ENCODE data around the gene AUTS2.

Gene AUTS2

GRCh38 chr7:70091362-70091761 is 493.1 kb downstream of the AUTS2 start:
- WGBS (ENCODE audit: extremely low coverage, insufficient coverage, low lambda C conversion rate), result no CpG with 5 or more reads among the region's 2 CpGs
- no peak overlapping the region for H3K18ac ChIP-seq (ENCODE audit: low read length)
- no peaks in the 10 kb centered on the region for H3K79me2 ChIP-seq (ENCODE audit: control insufficient read depth, insufficient read depth, low read length)
- H3K27me3 ChIP-seq (ENCODE audit: insufficient read depth, low read length, poor library complexity), result no peaks in the 10 kb centered on the region
- peaks cover 2% of the 10 kb centered on the region for H3K4me1 ChIP-seq (ENCODE audit: control insufficient read depth, low read depth, low read length)
- H3K23ac ChIP-seq (ENCODE audit: low read length), result no peak overlapping the region
- H2BK5ac ChIP-seq (ENCODE audit: low read length), result no peak overlapping the region
- no peak overlapping the region for H4K5ac ChIP-seq (ENCODE audit: low read length)
- H3K79me1 ChIP-seq (ENCODE audit: low read length), result no peaks in the 10 kb centered on the region
- H4K8ac ChIP-seq (ENCODE audit: low read depth, low read length), result no peak overlapping the region
- no peak for DNase-seq
- H3K27ac ChIP-seq (ENCODE audit: low read depth, low read length), result no peak overlapping the region
- H3K4me3 ChIP-seq (ENCODE audit: low read length), result no peak overlapping the region
- H3K9ac ChIP-seq (ENCODE audit: low read length), result no peak overlapping the region
- H3K4ac ChIP-seq (ENCODE audit: low read depth, low read length), result no peak overlapping the region
- no peak overlapping the region for H2BK15ac ChIP-seq (replicated peaks; ENCODE audit: low read depth)
- H3K56ac ChIP-seq (ENCODE audit: low read length), result no peak overlapping the region
- no peak overlapping the region for H3K4me2 ChIP-seq (ENCODE audit: low read length)
- no peak overlapping the region for H2BK120ac ChIP-seq (ENCODE audit: low read depth, low read length)
- H2AK5ac ChIP-seq (ENCODE audit: low read length), result no peak overlapping the region
- H3K36me3 ChIP-seq (ENCODE audit: control insufficient read depth, insufficient read depth, low read length), result no peaks in the 10 kb centered on the region

DNA sequence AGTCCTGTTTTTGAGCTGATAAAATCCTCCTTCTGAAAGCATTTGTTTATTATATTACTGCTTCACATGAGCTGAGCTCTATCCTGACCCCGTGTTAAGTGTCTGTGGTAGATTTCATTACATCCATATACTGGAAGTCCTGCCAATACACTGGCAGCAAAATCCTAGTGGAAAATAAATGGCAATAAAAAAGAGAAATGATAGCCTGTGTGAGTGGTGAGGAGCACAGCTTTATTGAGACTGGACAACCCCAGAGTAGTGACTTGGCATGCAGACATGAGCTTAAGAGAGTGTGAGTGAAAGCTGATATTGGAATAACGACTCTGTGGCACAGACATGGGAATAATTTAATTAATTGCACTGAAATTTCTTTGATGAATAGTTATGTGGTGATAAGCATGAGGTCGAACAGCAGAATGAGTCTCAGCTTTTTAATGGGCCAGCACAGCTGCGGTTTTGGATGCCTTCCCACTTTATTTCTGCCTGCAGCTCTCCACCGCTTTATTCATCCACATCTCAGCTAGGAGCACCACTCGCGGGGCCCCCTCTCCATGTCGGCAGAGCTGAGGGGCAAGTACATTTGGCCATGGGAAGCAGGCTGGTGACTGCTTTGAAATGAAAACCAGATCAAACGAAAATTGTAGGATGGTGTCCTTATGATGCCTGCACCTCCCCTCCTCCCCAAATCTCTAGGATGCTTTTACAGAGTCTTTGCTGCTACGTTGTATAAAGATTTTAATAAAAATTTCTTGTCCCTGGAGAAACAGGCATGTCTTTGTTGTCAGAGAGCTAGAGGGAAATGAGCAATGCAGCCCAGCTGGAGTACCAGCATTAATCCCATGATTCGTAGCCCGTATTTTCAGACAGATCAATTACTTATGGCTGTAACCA is 494.3 kb downstream of the AUTS2 start:
- no peak overlapping the region for H3K18ac ChIP-seq (ENCODE audit: low read length)
- peaks cover 2% of the 10 kb centered on the region for H3K4me1 ChIP-seq (ENCODE audit: control insufficient read depth, low read depth, low read length)
- no peak overlapping the region for H4K5ac ChIP-seq (ENCODE audit: low read length)
- no peak overlapping the region for H3K4ac ChIP-seq (ENCODE audit: low read depth, low read length)
- H3K23ac ChIP-seq (ENCODE audit: low read length), result no peak overlapping the region
- no peak overlapping the region for H3K4me3 ChIP-seq (ENCODE audit: low read length)
- no peak overlapping the region for H2BK5ac ChIP-seq (ENCODE audit: low read length)
- H3K79me1 ChIP-seq (ENCODE audit: low read length), result no peaks in the 10 kb centered on the region
- no peak overlapping the region for H3K9ac ChIP-seq (ENCODE audit: low read length)
- no peak overlapping the region for H2BK15ac ChIP-seq (replicated peaks; ENCODE audit: low read depth)
- no peak overlapping the region for H2AK5ac ChIP-seq (ENCODE audit: low read length)
- no peaks in the 10 kb centered on the region for H3K79me2 ChIP-seq (ENCODE audit: control insufficient read depth, insufficient read depth, low read length)
- H3K27me3 ChIP-seq (ENCODE audit: insufficient read depth, low read length, poor library complexity), result no peaks in the 10 kb centered on the region
- H3K4me2 ChIP-seq (ENCODE audit: low read length), result no peak overlapping the region
- no peak overlapping the region for H4K8ac ChIP-seq (ENCODE audit: low read depth, low read length)
- no peak overlapping the region for H3K56ac ChIP-seq (ENCODE audit: low read length)
- H3K27ac ChIP-seq (ENCODE audit: low read depth, low read length), result no peak overlapping the region
- WGBS (ENCODE audit: extremely low coverage, insufficient coverage, low lambda C conversion rate), result no CpG with 5 or more reads among the region's 12 CpGs
- no peaks in the 10 kb centered on the region for H3K36me3 ChIP-seq (ENCODE audit: control insufficient read depth, insufficient read depth, low read length)
- DNase-seq, result no peak
- no peak overlapping the region for H2BK120ac ChIP-seq (ENCODE audit: low read depth, low read length)

GRCh38 chr7:70093205-70093904 is 495.1 kb downstream of the AUTS2 start:
- no peak overlapping the region for H3K56ac ChIP-seq (ENCODE audit: low read length)
- peaks cover 2% of the 10 kb centered on the region for H3K4me1 ChIP-seq (ENCODE audit: control insufficient read depth, low read depth, low read length)
- no peak overlapping the region for H3K9ac ChIP-seq (ENCODE audit: low read length)
- no peak overlapping the region for H2AK5ac ChIP-seq (ENCODE audit: low read length)
- no peak overlapping the region for H3K18ac ChIP-seq (ENCODE audit: low read length)
- H3K23ac ChIP-seq (ENCODE audit: low read length), result no peak overlapping the region
- no peak overlapping the region for H3K4me3 ChIP-seq (ENCODE audit: low read length)
- no peak overlapping the region for H2BK120ac ChIP-seq (ENCODE audit: low read depth, low read length)
- no peaks in the 10 kb centered on the region for H3K36me3 ChIP-seq (ENCODE audit: control insufficient read depth, insufficient read depth, low read length)
- no peak overlapping the region for H2BK5ac ChIP-seq (ENCODE audit: low read length)
- no peak overlapping the region for H3K27ac ChIP-seq (ENCODE audit: low read depth, low read length)
- no peak overlapping the region for H3K4me2 ChIP-seq (ENCODE audit: low read length)
- H3K4ac ChIP-seq (ENCODE audit: low read depth, low read length), result no peak overlapping the region
- no peaks in the 10 kb centered on the region for H3K79me1 ChIP-seq (ENCODE audit: low read length)
- no peaks in the 10 kb centered on the region for H3K79me2 ChIP-seq (ENCODE audit: control insufficient read depth, insufficient read depth, low read length)
- H4K8ac ChIP-seq (ENCODE audit: low read depth, low read length), result no peak overlapping the region
- WGBS (ENCODE audit: extremely low coverage, insufficient coverage, low lambda C conversion rate), result no CpG with 5 or more reads among the region's 4 CpGs
- H3K27me3 ChIP-seq (ENCODE audit: insufficient read depth, low read length, poor library complexity), result no peaks in the 10 kb centered on the region
- no peak for DNase-seq
- H2BK15ac ChIP-seq (replicated peaks; ENCODE audit: low read depth), result no peak overlapping the region
- no peak overlapping the region for H4K5ac ChIP-seq (ENCODE audit: low read length)

GRCh38 chr7:70094831-70095230 is 496.6 kb downstream of the AUTS2 start:
- Histone ChIP-seq H3K56ac (ENCODE audit: low read length) (no peak overlapping the region), H3K4ac (ENCODE audit: low read depth, low read length) (no peak overlapping the region), H3K4me1 (ENCODE audit: control insufficient read depth, low read depth, low read length) (peaks cover 2% of the 10 kb centered on the region), H3K9ac (ENCODE audit: low read length) (no peak overlapping the region), H3K79me2 (ENCODE audit: control insufficient read depth, insufficient read depth, low read length) (no peaks in the 10 kb centered on the region), H3K27me3 (ENCODE audit: insufficient read depth, low read length, poor library complexity) (no peaks in the 10 kb centered on the region), H2BK15ac (replicated peaks; ENCODE audit: low read depth) (no peak overlapping the region), H2AK5ac (ENCODE audit: low read length) (no peak overlapping the region), H3K4me3 (ENCODE audit: low read length) (no peak overlapping the region), H4K8ac (ENCODE audit: low read depth, low read length) (no peak overlapping the region), H2BK5ac (ENCODE audit: low read length) (no peak overlapping the region), H3K23ac (ENCODE audit: low read length) (no peak overlapping the region), H4K5ac (ENCODE audit: low read length) (no peak overlapping the region), H2BK120ac (ENCODE audit: low read depth, low read length) (no peak overlapping the region), H3K79me1 (ENCODE audit: low read length) (no peaks in the 10 kb centered on the region), H3K36me3 (ENCODE audit: control insufficient read depth, insufficient read depth, low read length) (no peaks in the 10 kb centered on the region), H3K18ac (ENCODE audit: low read length) (no peak overlapping the region), H3K4me2 (ENCODE audit: low read length) (no peak overlapping the region), H3K27ac (ENCODE audit: low read depth, low read length) (no peak overlapping the region)
- no peak for DNase-seq
- no CpG with 5 or more reads among the region's 3 CpGs for WGBS (ENCODE audit: extremely low coverage, insufficient coverage, low lambda C conversion rate)

DNA sequence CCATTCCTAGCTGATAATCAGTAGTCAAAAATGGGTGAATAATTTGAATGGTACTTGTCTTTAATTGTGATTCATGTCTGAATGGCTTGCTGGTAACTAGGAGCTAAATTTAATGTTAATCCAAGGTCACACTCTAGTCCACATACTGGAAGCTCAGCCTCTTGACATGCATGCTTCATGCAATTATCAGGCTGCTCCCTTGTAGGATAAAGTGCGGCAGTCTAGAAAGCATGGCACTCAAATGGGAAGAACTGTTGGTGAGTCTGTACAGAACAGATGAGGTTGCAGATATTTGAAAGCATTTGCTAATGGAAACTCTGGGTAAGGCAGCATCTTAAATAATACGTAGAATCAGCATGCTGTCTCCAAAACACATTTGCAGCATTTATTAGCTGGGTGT is 499.4 kb downstream of the AUTS2 start:
- Histone ChIP-seq H3K27me3 (ENCODE audit: insufficient read depth, low read length, poor library complexity) (no peaks in the 10 kb centered on the region), H3K23ac (ENCODE audit: low read length) (no peak overlapping the region), H2AK5ac (ENCODE audit: low read length) (no peak overlapping the region), H3K27ac (ENCODE audit: low read depth, low read length) (no peak overlapping the region), H4K5ac (ENCODE audit: low read length) (no peak overlapping the region), H3K4ac (ENCODE audit: low read depth, low read length) (no peak overlapping the region), H2BK120ac (ENCODE audit: low read depth, low read length) (no peak overlapping the region), H3K79me2 (ENCODE audit: control insufficient read depth, insufficient read depth, low read length) (no peaks in the 10 kb centered on the region), H2BK5ac (ENCODE audit: low read length) (no peak overlapping the region), H3K9ac (ENCODE audit: low read length) (no peak overlapping the region), H3K4me1 (ENCODE audit: control insufficient read depth, low read depth, low read length) (peaks cover 2% of the 10 kb centered on the region), H4K8ac (ENCODE audit: low read depth, low read length) (no peak overlapping the region), H3K4me2 (ENCODE audit: low read length) (no peak overlapping the region), H2BK15ac (replicated peaks; ENCODE audit: low read depth) (no peak overlapping the region), H3K79me1 (ENCODE audit: low read length) (no peaks in the 10 kb centered on the region), H3K18ac (ENCODE audit: low read length) (no peak overlapping the region), H3K36me3 (ENCODE audit: control insufficient read depth, insufficient read depth, low read length) (no peaks in the 10 kb centered on the region), H3K4me3 (ENCODE audit: low read length) (no peak overlapping the region), H3K56ac (ENCODE audit: low read length) (no peak overlapping the region)
- DNase-seq, result no peak
- WGBS (ENCODE audit: extremely low coverage, insufficient coverage, low lambda C conversion rate), result no CpG with 5 or more reads among the region's 2 CpGs

Measured in mesendoderm (in vitro differentiated cells).